Stimulated activated CD4-positive, alpha-beta T cell treated with anti-CD3 and anti-CD28 coated beads, Interleukin-4, amount 100 ng/mL, for 24 hours (primary cell): ENCODE measurements around the gene PPP6R3.

Source experiments
- DNase-seq: peaks from one replicate; pipeline ENCODE4 v3.0.0-alpha.2; 2020

PPP6R3 gene

GRCh38 chr11:68567553-68567952, 107.0 kb downstream of the PPP6R3 start:
- DNase-seq: no peak

- DNase-seq: no peak
These were observed 108.8 kb downstream of the PPP6R3 start for GRCh38 chr11:68569357-68569756.

DNA sequence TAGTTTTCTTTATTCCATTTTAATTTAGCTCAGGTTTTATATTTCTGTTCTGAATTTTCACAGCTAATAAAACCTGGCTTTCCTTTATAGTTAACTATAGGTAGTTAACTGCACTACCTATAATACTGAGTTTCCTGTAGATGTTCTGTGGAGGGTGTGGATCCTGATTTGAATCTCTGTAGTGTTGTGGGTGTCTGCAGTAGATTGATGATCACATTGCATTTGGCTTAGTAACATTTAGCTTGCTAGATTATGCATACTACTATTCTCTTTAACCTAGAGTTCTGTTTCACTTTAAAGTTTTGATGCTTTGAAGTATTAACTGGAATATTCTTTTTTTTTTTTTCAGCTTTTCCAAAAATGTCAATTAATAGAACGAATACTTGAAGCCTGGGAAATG, 110.1 kb downstream of the PPP6R3 start:
- DNase-seq: no peak

DNA sequence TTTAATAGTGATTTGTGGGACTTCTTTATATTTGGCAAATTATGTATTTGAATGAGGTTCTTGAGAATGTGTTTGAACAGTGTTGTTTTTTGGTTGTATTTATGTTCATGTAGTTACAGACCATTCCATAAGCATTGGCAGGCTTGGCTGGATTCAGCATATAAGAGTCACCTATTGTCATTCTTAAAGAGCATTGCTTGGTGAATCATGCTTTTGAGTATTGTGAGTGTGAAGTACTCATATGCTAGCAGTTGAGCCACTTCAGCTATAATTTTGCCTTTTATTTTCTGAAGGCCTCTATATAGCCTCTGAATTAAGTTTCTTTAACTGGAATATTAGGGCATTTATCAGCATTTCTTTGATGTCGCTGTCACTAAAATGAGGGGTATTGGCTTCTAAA, 113.8 kb downstream of the PPP6R3 start:
- DNase-seq: no peak

DNA sequence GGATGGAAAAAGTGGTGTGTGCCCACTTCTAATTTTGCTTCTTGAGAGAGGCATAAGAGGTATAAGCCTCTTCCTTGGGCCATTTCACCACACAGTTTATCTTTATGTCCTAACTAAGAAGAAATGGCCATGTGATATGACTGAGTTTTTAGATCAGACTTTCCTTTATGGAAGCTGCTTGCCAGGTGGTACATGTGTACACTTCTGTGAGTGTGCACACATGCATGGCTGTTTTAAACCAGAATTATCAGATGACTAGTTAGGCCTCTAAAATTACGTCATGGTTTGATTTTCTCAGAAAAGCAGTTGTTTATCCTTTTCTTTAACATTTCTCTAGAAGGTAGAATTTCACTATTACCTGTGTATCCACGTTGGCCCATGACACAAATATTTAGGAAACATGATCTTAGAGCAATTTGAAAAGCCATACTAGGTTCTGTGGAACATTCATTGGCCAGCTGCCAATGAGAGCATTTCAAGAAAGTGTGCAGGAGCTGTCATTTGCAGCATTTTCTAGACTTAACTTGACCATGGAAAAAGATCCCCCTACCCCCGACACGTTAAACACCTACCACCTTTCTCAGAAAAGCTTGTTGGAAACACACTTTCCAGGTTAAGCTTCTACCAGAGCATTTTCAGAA, 114.6 kb downstream of the PPP6R3 start:
- DNase-seq: no peak

DNA sequence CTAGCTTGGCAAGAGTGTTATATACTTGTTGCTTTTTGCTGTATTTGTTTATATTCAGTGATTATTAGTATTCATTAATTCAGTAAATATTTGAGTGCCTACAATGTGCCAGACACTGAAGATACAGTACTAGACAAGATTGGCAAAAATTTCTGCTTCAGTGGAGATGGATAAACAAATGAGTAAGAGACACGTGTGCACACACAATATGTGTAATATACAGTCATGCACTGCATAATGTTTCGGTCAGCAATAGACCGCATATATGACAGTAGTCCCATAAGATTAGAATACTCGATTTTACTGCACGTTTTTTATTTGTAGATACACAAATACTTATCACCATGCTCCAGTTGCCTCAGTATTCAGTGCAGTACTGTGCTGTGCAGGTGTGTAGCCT, 118.9 kb downstream of the PPP6R3 start:
- DNase-seq: no peak

GRCh38 chr11:68581439-68581838, 120.9 kb downstream of the PPP6R3 start:
- no peak for DNase-seq

DNA sequence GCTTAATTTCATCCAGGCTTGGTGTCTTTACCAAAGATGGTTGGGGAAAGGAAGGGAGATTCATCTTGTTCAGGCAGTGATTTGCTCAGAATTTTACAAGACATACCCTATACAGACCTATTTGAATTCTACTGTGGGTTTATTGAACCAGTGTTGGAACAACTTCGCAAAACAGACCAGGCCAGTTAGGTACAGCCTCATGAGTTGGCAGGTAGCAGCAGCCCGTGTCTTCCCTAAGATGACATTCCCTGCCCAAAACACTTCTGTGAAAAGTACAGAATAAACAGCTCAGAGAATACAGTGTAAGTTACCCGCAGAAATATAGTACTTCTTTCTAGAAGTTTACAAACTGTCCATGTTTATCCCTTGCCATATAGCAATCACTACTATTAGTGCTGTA, 121.3 kb downstream of the PPP6R3 start:
- DNase-seq: no peak

- no peak for DNase-seq
These were observed 122.0 kb downstream of the PPP6R3 start for GRCh38 chr11:68582416-68583040.

GRCh38 chr11:68583041-68583446, 122.5 kb downstream of the PPP6R3 start:
- no peak for DNase-seq

DNA sequence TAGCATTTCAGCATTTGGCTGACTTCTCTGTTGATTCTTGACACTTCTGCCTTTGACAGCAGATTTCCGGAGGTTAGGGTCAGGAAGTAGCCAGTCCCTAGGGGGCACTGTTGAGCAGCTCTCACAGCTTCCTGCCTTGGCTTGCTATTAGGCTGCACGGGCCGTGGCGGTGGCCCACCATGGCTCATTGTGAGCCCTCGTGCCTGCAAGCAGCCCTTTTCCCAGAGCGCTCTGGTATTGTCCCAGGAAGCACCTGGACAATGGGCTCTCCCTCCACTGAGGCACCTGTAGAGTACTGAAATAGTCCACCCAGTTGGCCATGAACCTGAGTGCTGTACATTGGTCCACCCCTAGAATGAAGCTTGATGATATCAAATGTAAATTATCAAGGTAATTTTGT, 123.5 kb downstream of the PPP6R3 start:
- peak; percentile 60 for DNase-seq

GRCh38 chr11:68584991-68585524, 124.5 kb downstream of the PPP6R3 start:
- no peak for DNase-seq

DNA sequence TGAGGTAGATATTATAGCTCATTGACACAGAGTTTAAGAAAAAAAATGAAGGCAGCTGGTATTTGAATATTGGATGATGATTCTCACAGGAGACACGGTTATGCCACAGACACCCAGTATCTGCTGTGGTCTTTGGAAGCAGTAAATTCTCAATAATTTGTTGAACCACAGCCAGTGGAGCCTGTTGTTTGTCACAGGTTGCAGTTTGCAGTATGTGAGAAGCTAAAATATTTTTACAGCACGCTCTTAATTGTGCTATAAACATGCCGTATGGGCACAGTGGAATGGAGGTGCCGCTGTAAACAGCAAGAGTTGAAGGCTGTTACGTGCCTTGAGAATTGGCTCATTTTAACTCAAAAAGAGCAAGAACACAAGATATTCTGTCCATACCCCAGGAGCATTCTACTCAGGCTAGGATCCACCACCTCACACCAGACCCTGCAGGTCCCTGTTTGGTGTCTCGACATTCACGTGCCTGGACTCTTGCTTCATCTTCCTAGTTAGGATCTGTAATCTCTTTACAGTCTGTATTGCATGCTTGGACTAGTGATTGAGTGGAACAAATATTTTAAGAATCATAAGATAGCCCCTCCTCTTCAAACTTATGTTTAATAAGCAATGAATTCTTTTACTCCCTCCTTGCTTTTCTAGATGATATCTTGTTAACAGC, 129.1 kb downstream of the PPP6R3 start:
- DNase-seq: no peak

- no peak for DNase-seq
These were observed 131.2 kb downstream of the PPP6R3 start for GRCh38 chr11:68591719-68592118.

GRCh38 chr11:68593441-68593840, 132.9 kb downstream of the PPP6R3 start:
- DNase-seq: no peak

DNA sequence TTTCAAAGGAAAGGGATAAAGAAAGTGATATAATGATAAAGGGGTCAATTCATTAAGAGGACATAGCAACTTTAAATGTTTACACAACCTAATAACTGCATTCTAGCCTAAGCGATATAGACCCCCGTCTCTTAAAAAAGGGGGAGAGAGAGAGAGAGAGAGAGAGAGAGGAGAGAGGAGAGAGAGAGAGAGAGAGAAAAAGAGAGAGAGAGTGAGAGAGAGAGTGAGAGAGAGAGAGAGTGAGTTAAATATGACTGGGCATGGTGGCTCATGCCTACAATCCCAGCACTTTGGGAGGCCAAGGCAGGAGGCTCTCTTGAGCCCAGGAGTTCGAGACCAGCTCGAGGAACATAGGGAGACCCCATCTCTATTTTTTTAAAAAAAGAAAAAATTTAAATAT, 133.6 kb downstream of the PPP6R3 start:
- DNase-seq: no peak

GRCh38 chr11:68596231-68596630, 135.7 kb downstream of the PPP6R3 start:
- DNase-seq: no peak

DNA sequence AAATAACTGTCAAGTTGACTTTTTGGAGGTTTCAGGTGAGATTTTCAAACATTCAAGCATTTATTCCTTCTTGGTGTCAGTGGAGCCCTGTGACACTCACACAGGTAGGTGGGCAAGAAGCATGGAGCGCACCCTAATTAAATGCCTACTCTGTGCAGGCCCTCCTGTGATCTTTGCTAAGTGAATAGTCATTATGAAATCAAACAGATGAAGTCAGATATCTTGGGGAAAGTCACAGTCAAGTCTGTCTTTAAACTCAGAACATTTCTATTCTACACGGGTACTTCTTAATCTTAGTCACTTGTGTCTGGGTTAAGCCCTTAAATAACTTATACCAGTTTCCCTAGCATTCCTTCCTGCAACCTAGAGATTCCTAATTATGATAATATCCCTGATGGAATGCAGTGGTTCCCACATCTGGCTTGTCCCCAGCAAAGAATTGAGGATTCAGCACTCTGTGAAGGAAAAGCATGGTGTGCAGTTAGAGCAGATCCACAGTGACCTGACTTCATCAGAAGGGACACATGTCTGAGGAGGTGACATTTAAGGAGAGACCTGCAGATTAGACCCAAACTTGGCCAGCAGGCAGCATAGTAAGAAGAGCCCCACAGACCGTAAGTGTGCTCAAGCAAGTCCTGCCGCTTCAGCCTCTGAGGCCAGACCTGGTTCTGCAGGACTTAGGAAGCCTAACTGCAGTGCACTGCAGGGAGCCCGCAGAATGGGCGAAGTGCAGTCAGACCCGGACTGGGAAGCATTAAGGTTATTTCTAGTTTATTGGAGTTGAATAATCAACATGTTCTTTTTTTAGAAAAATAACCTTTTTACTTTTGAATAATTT, 138.5 kb downstream of the PPP6R3 start:
- DNase-seq: no peak

GRCh38 chr11:68601147-68601546, 140.6 kb downstream of the PPP6R3 start:
- no peak for DNase-seq

GRCh38 chr11:68609761-68610160, 149.2 kb downstream of the PPP6R3 start:
- DNase-seq: no peak

DNA sequence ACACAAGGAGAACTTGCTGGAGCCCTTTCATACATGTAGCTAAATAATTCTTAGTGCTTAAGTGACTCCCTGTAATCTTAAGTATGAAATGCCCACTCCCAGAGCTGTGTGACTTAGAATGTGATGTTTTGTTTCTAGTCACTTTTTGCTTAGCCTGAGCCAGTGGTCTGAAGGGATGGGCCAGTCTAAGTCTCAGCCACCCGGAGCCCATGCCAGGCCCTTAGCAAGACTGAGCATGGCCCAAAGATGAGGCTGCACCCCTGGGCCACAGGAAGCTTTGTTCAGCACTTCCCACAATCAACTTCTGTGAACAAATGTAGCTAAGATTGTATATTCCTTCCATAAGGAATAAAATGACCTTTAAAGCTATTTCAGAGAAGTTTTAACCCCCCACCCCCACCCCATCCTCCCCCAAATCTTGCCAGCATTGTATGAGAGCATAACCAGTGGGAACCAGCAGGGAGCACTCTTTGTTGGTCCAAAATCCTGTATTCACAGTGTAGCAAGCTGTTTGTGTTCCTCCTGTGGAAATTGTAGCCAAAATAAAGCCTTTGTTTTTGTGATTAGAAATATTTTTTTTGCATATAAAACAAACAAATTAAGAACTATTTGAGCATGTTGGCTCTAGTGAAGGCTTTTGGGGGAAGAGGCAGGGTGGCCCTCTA, 150.0 kb downstream of the PPP6R3 start:
- DNase-seq: no peak

- no peak for DNase-seq
These were observed 155.1 kb downstream of the PPP6R3 start for GRCh38 chr11:68615657-68616056.
